Prostate gland (tissue), 2 donors: ENCODE measurements around the gene HDAC4.

ENCODE experiments used
- POLR2A ChIP-seq: fragments of 450-650 bp; IDR thresholded peaks from one replicate; pipeline ENCODE4 v1.6.1; 2016; ENCODE audit warnings: antibody characterized with exemption, mild to moderate bottlenecking
- TF ChIP-seq, protein P1 (sequence below), 4 experiments: fragments of 200-600 bp in 2 of 4; fragments of 450-650 bp in 2 of 4; sonication (generic) in 2 of 4; IDR thresholded peaks; 1 replicate in 3 of 4; 2 replicates in 1 of 4; pipeline ENCODE4 v1.5.1; 2016 to 2019; ENCODE audit warnings: antibody characterized with exemption in 4 of 4, mild to moderate bottlenecking in 2 of 4, moderate library complexity in 2 of 4

DNA sequence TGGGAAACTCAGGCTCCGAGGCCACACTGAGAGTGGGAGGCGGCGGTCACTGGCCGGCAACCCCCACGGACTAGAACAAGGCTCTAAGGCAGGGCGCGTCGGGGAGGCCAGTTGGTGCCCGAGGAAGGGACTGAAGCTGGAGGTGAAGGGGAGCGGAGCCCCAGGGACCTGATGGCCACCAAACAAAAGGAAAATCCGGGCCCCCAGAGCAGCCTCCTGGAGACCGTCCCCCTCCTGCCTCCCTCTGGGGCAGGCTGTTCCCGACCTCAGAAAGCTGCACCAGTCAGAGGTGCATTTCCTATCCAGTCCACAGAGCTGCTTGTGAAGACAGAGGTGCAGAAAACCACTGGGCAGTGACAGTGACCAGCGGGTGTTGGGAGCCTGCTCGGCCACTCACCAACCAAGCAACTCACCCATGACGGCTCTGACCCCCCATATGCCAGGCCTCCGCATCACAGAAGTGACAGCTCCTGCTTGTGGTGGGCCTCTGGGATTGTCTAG, 380.2 kb downstream of the HDAC4 start:
- TF ChIP-seq, protein P1, sequence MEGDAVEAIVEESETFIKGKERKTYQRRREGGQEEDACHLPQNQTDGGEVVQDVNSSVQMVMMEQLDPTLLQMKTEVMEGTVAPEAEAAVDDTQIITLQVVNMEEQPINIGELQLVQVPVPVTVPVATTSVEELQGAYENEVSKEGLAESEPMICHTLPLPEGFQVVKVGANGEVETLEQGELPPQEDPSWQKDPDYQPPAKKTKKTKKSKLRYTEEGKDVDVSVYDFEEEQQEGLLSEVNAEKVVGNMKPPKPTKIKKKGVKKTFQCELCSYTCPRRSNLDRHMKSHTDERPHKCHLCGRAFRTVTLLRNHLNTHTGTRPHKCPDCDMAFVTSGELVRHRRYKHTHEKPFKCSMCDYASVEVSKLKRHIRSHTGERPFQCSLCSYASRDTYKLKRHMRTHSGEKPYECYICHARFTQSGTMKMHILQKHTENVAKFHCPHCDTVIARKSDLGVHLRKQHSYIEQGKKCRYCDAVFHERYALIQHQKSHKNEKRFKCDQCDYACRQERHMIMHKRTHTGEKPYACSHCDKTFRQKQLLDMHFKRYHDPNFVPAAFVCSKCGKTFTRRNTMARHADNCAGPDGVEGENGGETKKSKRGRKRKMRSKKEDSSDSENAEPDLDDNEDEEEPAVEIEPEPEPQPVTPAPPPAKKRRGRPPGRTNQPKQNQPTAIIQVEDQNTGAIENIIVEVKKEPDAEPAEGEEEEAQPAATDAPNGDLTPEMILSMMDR (IDR thresholded peaks at IDR 0.05): no peak
- TF ChIP-seq POLR2A: no peak
